Cardiac fibroblast (primary cell): ENCODE data around the gene EMC8.

Experiments used
- DNase-seq, 2 donors: peaks; one replicate each; pipeline versions ENCODE4 v3.0.0 to v3.0.0-alpha.2; 2010; ENCODE audit warnings: low read depth in 2 of 2
- H3K4me3 ChIP-seq, 2 donors: replicated peaks in 1 of 2; 1 replicate in 1 of 2; 2 replicates in 1 of 2; pipeline ENCODE4 v1.5.1; 2011; ENCODE audit warnings: low read depth in 2 of 2, low read length in 2 of 2, mild to moderate bottlenecking in 2 of 2, moderate library complexity in 1 of 2
- CTCF ChIP-seq: IDR thresholded peaks from one replicate; pipeline ENCODE4 v1.5.1; 2011; ENCODE audit warnings: low read depth, mild to moderate bottlenecking, low read length, inconsistent platforms

Gene EMC8

GRCh38 chr16:85796599-85796998, 2.7 kb downstream of the EMC8 start:
- no peak overlapping the region for H3K4me3 ChIP-seq
- no peak for TF ChIP-seq CTCF
- DNase-seq, result no peak

- no peak for TF ChIP-seq CTCF
Measured at GRCh38 chr16:85796152-85796551, 3.2 kb downstream of the EMC8 start.

GRCh38 chr16:85794696-85795095, 4.6 kb downstream of the EMC8 start:
- H3K4me3 ChIP-seq, result no peak overlapping the region
- TF ChIP-seq CTCF, result no peak
- DNase-seq, result no peak

More at GRCh38 chr16:85796152-85796551, 3.2 kb downstream of the EMC8 start:
- H3K4me3 ChIP-seq, result no peak overlapping the region
- no peak for DNase-seq

GRCh38 chr16:85793662-85794298, 5.6 kb downstream of the EMC8 start:
- DNase-seq, result no peak
- H3K4me3 ChIP-seq, result no peak overlapping the region
- TF ChIP-seq CTCF, result no peak

- DNase-seq, result no peak
- TF ChIP-seq CTCF, result no peak
- no peak overlapping the region for H3K4me3 ChIP-seq
Measured at GRCh38 chr16:85789773-85790172, 9.6 kb downstream of the EMC8 start.

- no peak for DNase-seq
- no peak overlapping the region for H3K4me3 ChIP-seq
- TF ChIP-seq CTCF, result no peak
Measured at GRCh38 chr16:85788819-85789218, 10.5 kb downstream of the EMC8 start.

- DNase-seq, result peak in 1 of 2 donors; percentile 15
- no peak overlapping the region for H3K4me3 ChIP-seq
- no peak for TF ChIP-seq CTCF
Measured at GRCh38 chr16:85785927-85786326, 13.4 kb downstream of the EMC8 start.
